Measurements from ENCODE around the gene OSER1.

- TF ChIP-seq CTCF (IDR thresholded peaks at IDR 0.05) = no peak
- no peak for TF ChIP-seq EP300 (IDR thresholded peaks at IDR 0.05)
- TF ChIP-seq POLR2A (IDR thresholded peaks at IDR 0.05; ENCODE audit: low read depth) = no peak
- TF ChIP-seq POLR2AphosphoS5 (IDR thresholded peaks at IDR 0.05) = no peak
These were observed 18.1 kb upstream of the OSER1 start for GRCh38 chr20:44228465-44229258.

All from esophagus muscularis mucosa (tissue), 4 donors.